ENCODE results near the gene CIC.
A peak's percentile ranks its signal among the peaks of the same experiment; 100 is the strongest.

The CIC gene

DNA sequence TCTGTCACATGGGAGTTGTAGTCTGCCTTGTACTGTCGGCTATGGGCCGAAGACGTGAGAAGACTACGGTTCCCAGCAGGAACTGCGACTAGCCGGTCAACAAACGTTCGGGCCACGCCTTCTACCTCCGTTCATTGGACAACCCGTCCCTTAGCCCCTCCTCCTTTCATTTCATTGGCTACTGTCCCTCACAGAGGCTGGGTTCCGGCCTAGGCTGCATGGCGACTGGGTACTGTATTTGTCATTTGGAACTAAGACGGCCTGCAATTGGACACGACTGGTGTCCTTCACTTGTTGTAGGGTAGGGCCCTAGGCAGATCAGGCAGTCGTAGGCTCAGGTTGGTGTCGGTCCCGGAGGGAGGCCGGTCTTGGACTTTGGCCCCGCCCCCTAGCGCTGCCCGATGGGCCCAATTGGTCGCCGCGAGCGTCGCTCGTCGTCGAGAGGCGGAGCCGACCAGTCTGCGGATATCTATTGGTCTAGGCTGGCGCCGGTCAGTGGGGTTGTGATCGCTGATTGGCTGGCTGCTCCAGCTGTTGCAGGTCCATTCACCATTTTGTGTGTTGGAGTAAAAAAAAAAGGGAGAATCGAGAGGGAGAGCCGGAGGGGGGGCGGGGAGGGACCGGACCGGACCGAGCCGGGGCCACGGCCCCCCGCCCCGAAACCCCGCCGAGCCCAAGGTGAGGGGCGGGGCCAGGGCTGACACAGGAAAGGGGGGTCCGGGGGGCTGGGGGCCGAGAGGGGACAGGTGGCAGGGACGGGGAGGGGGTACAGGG, at the start of gene CIC:
TSS of gene CIC (plus strand) at position 549 of the 774 bp plus-strand sequence. CDS start 2,532 bp downstream, outside the sequence.
- peak; percentile 97 to 98 for DNase-seq (ENCODE audit: low read depth in 2 of 2)

- peak; percentile 97 to 98 for DNase-seq (ENCODE audit: low read depth in 2 of 2)
Measured at GRCh38 chr19:42219812-42220750, 49.0 kb upstream of the CIC start, which contains the start of gene ZNF526. ZNF526 (plus strand) TSS chr19:42220312; CDS start chr19:42224404, 4,092 bp downstream.

DNA sequence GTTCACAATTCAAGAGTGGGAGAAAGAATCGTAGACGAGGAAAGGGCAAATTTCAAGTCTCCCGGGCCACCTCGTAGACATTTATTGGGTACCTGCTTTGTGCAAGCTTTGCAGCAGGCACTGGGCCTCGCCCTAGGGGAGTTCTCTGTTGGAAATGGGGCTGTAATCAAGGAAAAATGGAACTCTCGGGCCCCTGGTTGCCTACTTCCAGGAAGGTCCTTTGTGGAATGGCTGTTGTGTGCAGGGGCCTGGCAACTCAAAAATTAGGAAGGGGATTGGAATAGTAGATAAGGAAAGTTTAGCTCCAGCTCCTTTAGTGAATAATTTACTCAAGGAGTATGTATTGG, 48.3 kb upstream of the CIC start:
- no peak for DNase-seq (ENCODE audit: low read depth in 2 of 2)

DNA sequence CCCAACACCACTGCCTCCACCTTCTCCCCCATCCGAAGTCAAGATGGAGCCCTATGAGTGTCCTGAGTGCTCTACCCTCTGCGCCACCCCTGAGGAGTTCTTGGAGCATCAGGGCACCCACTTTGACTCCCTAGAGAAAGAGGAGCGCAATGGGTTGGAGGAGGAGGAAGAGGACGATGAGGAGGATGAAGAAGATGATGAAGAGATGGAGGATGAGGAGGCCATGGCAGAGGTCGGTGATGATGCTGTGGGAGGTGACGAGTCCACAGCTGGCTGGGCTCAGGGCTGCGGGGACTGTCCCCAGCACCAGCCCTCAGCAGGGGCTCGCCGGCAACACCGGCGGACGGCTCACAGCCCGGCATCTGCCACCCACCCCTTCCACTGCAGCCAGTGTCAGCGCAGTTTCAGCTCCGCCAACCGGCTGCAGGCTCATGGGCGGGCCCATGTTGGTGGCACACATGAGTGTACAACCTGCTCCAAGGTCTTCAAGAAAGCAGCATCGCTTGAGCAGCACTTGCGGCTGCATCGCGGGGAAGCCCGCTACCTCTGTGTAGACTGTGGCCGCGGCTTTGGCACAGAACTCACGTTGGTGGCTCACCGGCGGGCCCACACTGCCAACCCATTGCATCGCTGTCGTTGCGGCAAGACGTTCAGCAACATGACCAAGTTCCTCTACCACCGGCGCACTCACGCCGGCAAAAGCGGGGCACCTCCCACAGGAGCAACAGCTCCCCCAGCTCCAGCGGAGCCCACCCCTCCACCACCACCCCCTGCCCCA, 43.9 kb upstream of the CIC start:
- no peak for DNase-seq (ENCODE audit: low read depth in 2 of 2)

GRCh38 chr19:42225718-42226292, 43.2 kb upstream of the CIC start:
- DNase-seq (ENCODE audit: low read depth in 2 of 2): no peak

- no peak for DNase-seq (ENCODE audit: low read depth in 2 of 2)
Measured at GRCh38 chr19:42226886-42227285, 42.2 kb upstream of the CIC start.

GRCh38 chr19:42228641-42229040, 40.4 kb upstream of the CIC start:
- no peak for DNase-seq (ENCODE audit: low read depth in 2 of 2)

DNA sequence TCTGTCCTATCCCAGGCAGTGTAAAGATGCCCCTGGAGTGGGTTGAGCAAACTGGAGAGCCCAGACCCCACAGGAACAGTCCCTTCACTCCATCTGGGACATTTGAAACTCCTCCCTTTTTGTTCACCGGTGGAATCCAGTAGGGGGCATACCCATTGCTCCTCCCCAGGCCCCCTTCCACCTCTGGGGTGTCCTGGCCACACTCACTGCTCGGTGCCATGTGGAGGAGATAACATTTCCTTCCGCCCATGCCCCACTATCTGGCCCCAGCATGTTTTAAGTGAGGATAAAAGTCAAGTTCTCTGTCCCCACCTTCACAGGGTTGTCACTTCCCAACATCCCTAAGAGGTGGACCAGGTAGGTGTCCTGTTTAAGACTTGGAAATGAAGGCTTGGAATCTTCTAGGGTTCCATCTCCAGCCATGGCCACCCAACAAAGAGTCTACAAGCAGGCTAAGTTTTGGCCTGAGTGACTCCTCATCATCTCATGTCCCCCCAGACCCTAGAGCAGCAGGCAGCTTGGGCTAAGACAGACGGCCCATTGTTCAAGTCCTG, 39.7 kb upstream of the CIC start:
- no peak for DNase-seq (ENCODE audit: low read depth in 2 of 2)

DNA sequence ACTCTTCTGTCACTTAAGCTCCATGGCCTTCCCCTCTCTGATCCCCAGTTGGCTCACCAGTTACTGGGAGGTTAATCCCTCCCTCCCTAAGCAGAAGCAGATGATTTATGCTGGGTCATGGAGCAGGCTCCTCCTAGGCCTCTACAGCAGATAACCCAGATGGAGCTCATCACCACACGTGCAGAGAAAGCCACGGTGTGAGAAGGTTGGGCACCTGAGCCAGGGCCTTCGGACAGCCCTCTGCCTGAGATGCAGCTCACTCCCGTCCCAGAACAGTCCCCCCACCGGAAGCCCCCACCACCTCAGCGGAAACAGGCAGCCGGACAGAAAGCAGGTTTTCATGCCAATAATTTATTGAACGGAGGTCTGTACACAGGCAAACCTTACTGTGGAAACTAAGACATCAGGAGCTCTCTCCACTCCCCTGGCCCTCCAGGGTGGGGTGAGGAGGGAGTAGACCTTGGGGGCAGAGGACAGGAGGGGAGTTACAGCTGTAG, 39.1 kb upstream of the CIC start:
- no peak for DNase-seq (ENCODE audit: low read depth in 2 of 2)

GRCh38 chr19:42230571-42230970, 38.5 kb upstream of the CIC start:
- no peak for DNase-seq (ENCODE audit: low read depth in 2 of 2)

DNA sequence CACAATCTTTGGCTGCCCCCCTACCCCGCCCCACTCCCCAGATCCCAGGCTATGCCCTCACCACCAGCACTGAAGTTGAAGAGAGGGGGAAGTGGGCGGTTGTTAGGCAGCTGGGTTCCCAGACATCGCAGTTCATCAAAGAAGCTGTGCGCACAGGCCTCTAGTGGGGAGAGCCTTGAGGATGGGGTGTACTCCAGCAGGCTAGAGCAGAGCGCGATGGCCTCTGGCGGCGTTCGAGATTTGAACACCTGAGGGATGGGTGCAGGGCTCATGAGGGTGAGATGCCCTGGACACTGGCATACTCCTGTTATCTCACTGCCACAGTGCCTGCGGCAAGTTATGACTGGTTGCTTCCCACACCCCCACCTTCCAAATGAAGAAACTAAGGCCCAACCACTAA, 36.6 kb upstream of the CIC start:
- no peak for DNase-seq (ENCODE audit: low read depth in 2 of 2)

- no peak for DNase-seq (ENCODE audit: low read depth in 2 of 2)
Measured at GRCh38 chr19:42233106-42233505, 35.9 kb upstream of the CIC start.

GRCh38 chr19:42233678-42234292, 35.3 kb upstream of the CIC start:
- DNase-seq (ENCODE audit: low read depth in 2 of 2): no peak

DNA sequence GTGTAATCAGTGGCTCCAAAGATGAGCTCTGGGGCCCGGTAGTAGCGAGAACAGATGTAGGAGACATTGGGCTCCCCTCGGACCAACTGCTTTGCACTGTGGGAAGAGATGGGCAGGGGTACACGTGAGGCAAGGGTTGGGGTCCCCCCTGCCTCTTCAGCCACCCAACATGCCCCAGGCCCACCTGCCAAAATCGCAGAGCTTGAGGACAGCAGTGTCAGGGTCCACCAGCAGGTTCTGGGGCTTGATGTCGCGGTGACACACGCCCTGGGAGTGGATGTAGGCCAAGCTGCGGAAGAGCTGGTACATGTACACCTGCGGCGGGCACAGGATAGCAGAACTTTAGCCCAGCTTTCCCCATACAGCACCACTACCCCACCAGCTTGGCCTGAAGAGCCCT, 34.7 kb upstream of the CIC start:
- DNase-seq (ENCODE audit: low read depth in 2 of 2): no peak

DNA sequence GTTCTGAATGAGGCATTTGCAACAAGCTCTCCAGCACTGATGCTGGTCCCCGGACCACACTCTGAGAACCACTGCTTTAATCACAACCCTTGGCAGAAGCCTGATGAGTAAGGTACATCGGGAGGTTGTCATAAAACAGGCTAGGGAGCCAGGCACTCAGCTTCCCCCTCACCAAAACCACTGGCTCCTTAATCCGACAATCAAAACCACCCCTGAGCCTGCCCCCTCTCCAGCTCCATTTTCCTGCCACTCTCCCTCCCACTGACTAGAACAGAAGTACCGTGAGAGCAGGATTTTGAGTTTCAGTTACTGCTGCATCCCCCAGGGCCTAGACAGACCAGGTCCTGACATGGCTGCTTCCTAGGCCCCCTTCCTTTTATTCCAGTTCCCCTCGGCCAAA, 33.9 kb upstream of the CIC start:
- DNase-seq (ENCODE audit: low read depth in 2 of 2): no peak

DNA sequence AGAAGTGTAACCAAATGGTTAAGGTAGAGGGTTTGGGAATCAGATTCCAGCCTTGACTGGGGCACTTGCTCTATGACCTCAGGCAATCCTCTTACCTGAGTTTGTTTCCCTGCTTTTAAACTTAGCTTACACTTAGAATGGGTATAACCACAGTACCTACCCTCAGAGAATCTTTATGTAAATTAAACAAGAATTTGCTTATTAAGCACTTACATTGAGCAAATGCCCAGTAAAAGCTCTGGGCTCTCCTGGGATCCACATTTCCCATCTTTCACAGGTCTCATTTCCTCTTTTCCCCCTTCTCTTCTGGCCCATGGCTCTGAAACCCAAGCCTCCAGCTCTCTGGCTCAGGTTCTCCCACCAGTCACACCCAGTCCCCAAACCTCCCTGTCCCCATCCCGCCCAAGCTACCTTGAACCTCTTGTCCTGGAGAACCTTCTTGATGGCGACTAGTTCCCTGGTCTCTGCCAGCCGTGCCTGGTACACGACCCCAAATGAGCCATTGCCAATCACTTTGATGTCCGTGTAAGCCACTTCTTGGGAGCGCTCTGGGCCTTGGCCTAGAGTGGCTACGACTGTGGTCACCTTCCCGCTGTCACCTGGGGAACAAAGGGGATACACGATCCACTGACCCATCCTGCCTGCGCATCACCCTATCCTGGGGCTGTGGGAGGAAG, 29.4 kb upstream of the CIC start:
- no peak for DNase-seq (ENCODE audit: low read depth in 2 of 2)

- no peak for DNase-seq (ENCODE audit: low read depth in 2 of 2)
Measured at GRCh38 chr19:42241279-42241678, 27.8 kb upstream of the CIC start.

DNA sequence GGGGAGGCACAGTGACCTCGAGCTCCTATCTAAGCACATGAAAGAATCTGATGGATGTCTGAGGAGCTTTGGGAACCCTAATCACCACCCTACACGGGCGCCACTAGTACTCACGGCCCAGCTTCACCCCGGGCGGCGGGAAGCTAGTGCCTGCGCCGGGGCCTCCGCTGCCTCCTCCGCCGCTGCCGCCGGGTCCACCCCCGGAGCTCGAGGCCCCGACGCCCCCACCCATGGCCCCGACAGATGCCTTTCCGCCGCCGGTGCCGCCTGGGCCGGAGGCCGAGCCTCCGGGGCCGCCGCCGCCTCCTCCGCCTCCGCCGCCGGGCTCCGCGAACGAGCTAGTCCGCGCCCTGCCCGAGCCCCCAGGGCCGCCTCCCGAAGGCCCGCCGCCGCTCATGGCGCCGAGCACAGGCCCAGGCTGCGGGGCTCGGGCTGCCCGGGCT, 27.0 kb upstream of the CIC start:
- DNase-seq (ENCODE audit: low read depth in 2 of 2): no peak

GRCh38 chr19:42242512-42243409, 26.3 kb upstream of the CIC start, which contains the start of gene GSK3A:
GSK3A (minus strand) TSS chr19:42242602; CDS start chr19:42242465, 137 bp downstream.
- DNase-seq (ENCODE audit: low read depth in 2 of 2): peak; percentile 91 to 95
